Fibroblast of villous mesenchyme (primary cell): ENCODE results near the gene CPNE5. TPM values are rescaled to one million over a fixed set of nuclear protein-coding genes. Genes with fewer than 3 reads are reported as not detected.

Source experiments
- DNase-seq: peaks from one replicate; pipeline ENCODE4 v3.0.0-alpha.2; 2010; ENCODE audit warnings: low read depth
- H3K4me3 ChIP-seq: 2 replicates; pipeline ENCODE4 v1.5.1; 2011; ENCODE audit warnings: low read depth, mild to moderate bottlenecking, low read length
- CTCF ChIP-seq: IDR thresholded peaks from 2 replicates; pipeline ENCODE4 v1.5.1; 2012; ENCODE audit warnings: low read depth, mild to moderate bottlenecking, low read length; ENCODE audit not compliant: insufficient read depth
- total RNA-seq: library from RNA; depleted of rRNA; stranded (reverse); fragments of >200 nt; gene quantifications from 2 replicates; pipeline ENCODE4 v1.2.3, GENCODE V29; 2012

Gene CPNE5
- total RNA-seq, 1 donor, result under 0.01 TPM

GRCh38 chr6:36721369-36722140, 117.7 kb downstream of the CPNE5 start:
- DNase-seq, result no peak
- H3K4me3 ChIP-seq, result no peak overlapping the region
- no peak for TF ChIP-seq CTCF

- no peak for TF ChIP-seq CTCF
- DNase-seq, result no peak
- no peak overlapping the region for H3K4me3 ChIP-seq
These were observed 118.7 kb downstream of the CPNE5 start for GRCh38 chr6:36720251-36721141.

- no peak for TF ChIP-seq CTCF
- no peak for DNase-seq
- no peak overlapping the region for H3K4me3 ChIP-seq
These were observed 120.1 kb downstream of the CPNE5 start for GRCh38 chr6:36719126-36719525.

- DNase-seq, result no peak
- TF ChIP-seq CTCF, result no peak
- H3K4me3 ChIP-seq, result no peak overlapping the region
These were observed 120.7 kb downstream of the CPNE5 start for GRCh38 chr6:36718560-36718959.

GRCh38 chr6:36717871-36718540, 121.2 kb downstream of the CPNE5 start:
- no peak for TF ChIP-seq CTCF
- DNase-seq, result no peak
- H3K4me3 ChIP-seq, result no peak overlapping the region

GRCh38 chr6:36717231-36717825, 121.9 kb downstream of the CPNE5 start:
- no peak for TF ChIP-seq CTCF
- DNase-seq, result no peak

More at GRCh38 chr6:36717231-36717825, 121.9 kb downstream of the CPNE5 start:
- H3K4me3 ChIP-seq, result no peak overlapping the region
